ENCODE data around the gene TSC22D1. TPM values are rescaled to one million over a fixed set of nuclear protein-coding genes. Genes with fewer than 3 reads are reported as not detected.

The TSC22D1 gene
- total RNA-seq, 1 donor from 2014 or later = 181 TPM

- peaks cover 4% of the 10 kb centered on the region for H3K9me3 Mint-ChIP-seq
- H3K9ac ChIP-seq = peak overlapping the region; percentile 8
- H3K4me1 Mint-ChIP-seq = peaks cover 58% of the 10 kb centered on the region
- peaks cover 66% of the 10 kb centered on the region for H4K20me1 ChIP-seq (ENCODE audit: low read depth)
- no peaks in the 10 kb centered on the region for H3K9me3 ChIP-seq (ENCODE audit: low read depth)
- H3K27ac Mint-ChIP-seq = no peak overlapping the region
- H3K27ac ChIP-seq = no peak overlapping the region
- peaks cover 40% of the 10 kb centered on the region for H3F3A ChIP-seq (ENCODE audit: low read depth)
- H3K36me3 ChIP-seq = peaks cover 3% of the 10 kb centered on the region
- H3K27me3 Mint-ChIP-seq (ENCODE audit: insufficient read depth, low read depth) = no peaks in the 10 kb centered on the region
- no peak overlapping the region for H2AFZ ChIP-seq (replicated peaks)
- no peaks in the 10 kb centered on the region for H3K27me3 ChIP-seq
- peak overlapping the region; percentile 91 for H3K4me3 Mint-ChIP-seq
- TF ChIP-seq EZH2 (IDR thresholded peaks at IDR 0.05) (no peak), EZH2phosphoT487 (IDR thresholded peaks at IDR 0.05) (no peak)
- TF ChIP-seq, protein P1, sequence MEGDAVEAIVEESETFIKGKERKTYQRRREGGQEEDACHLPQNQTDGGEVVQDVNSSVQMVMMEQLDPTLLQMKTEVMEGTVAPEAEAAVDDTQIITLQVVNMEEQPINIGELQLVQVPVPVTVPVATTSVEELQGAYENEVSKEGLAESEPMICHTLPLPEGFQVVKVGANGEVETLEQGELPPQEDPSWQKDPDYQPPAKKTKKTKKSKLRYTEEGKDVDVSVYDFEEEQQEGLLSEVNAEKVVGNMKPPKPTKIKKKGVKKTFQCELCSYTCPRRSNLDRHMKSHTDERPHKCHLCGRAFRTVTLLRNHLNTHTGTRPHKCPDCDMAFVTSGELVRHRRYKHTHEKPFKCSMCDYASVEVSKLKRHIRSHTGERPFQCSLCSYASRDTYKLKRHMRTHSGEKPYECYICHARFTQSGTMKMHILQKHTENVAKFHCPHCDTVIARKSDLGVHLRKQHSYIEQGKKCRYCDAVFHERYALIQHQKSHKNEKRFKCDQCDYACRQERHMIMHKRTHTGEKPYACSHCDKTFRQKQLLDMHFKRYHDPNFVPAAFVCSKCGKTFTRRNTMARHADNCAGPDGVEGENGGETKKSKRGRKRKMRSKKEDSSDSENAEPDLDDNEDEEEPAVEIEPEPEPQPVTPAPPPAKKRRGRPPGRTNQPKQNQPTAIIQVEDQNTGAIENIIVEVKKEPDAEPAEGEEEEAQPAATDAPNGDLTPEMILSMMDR (IDR thresholded peaks at IDR 0.05) = no peak
- peak; percentile 15 for DNase-seq (ENCODE audit: low spot score)
- peak overlapping the region; percentile 96 for H3K4me2 ChIP-seq
- peaks cover 83% of the 10 kb centered on the region for H3K79me2 ChIP-seq (ENCODE audit: low read depth)
- peaks cover 53% of the 10 kb centered on the region for H3K4me1 ChIP-seq
- H3K36me3 Mint-ChIP-seq = peaks cover 24% of the 10 kb centered on the region
- H3K4me3 ChIP-seq = peak overlapping the region; percentile 94
Measured at GRCh38 chr13:44574466-44574855, 1.7 kb downstream of the TSC22D1 start.

DNA sequence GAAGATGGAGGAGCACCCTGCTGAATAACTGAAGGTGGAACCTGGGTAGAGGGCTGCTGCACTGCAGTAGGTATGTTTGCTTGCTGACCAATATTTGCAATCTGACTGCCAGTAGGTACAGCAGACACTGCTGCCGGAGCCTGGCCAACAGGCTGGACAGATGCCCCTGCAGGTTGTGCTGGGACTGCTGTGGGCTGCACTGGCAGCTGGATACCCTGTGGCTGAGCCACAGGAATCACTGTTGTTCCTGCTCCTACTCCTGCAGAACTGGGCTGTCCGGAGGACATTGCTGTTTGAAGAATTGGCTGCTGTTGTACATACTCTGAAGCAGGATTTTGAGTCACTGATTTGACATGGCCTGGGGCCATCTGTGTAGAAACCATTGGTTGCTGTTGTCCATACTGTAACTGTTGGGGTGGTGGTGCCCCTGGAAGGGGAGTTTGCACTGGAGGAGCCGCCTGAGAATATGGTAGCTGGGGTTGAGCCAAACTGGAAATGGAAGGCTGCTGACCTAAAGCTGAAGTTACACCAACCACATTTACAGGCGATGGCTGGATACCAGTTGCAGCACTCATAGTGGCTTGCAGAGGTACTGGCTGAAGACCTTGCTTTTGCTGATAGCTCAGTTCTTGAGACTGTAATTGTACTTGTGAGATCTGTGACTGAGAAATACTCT is 2.2 kb downstream of the TSC22D1 start:
- no peak overlapping the region for H2AFZ ChIP-seq (replicated peaks)
- H3K4me2 ChIP-seq = peak overlapping the region; percentile 96
- H3K9me3 ChIP-seq (ENCODE audit: low read depth) = no peaks in the 10 kb centered on the region
- peaks cover 27% of the 10 kb centered on the region for H3K36me3 Mint-ChIP-seq
- peaks cover 35% of the 10 kb centered on the region for H3F3A ChIP-seq (ENCODE audit: low read depth)
- peaks cover 55% of the 10 kb centered on the region for H3K4me1 Mint-ChIP-seq
- H3K9me3 Mint-ChIP-seq = peaks cover 7% of the 10 kb centered on the region
- no peak for TF ChIP-seq EZH2 (IDR thresholded peaks at IDR 0.05)
- TF ChIP-seq, protein P1 (IDR thresholded peaks at IDR 0.05) = peak; percentile 51
- H3K27me3 ChIP-seq = no peaks in the 10 kb centered on the region
- no peak overlapping the region for H3K9ac ChIP-seq
- H3K27me3 Mint-ChIP-seq (ENCODE audit: insufficient read depth, low read depth) = no peaks in the 10 kb centered on the region
- peaks cover 69% of the 10 kb centered on the region for H4K20me1 ChIP-seq (ENCODE audit: low read depth)
- H3K27ac Mint-ChIP-seq = no peak overlapping the region
- peaks cover 3% of the 10 kb centered on the region for H3K36me3 ChIP-seq
- H3K4me1 ChIP-seq = peaks cover 48% of the 10 kb centered on the region
- peak overlapping the region; percentile 91 for H3K4me3 Mint-ChIP-seq
- peaks cover 85% of the 10 kb centered on the region for H3K79me2 ChIP-seq (ENCODE audit: low read depth)
- H3K4me3 ChIP-seq = peak overlapping the region; percentile 94
- DNase-seq (ENCODE audit: low spot score) = peak; percentile 60
- H3K27ac ChIP-seq = no peak overlapping the region

DNA sequence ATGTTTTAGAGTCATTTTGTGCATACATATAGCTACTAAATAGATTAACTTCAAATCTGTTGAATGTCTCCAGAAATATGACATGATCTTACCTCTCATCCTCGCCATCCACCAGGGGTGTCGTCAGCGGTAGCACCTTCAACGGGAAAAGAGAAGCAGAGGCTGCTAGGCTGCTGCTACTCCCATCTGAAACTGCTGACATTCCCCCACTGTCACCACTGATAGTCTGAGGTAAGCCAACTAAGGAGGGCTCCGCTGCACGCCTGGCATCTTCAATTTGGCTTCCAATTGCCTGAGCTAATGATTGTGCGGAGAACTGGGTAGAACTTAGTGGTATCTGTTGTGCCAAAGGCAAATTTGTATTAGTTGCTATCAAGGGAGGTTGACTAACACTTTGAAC is 3.1 kb downstream of the TSC22D1 start:
- Histone ChIP-seq H3K9ac (no peak overlapping the region), H3K27ac (no peak overlapping the region), H3K4me2 (peak overlapping the region; percentile 96), H3K79me2 (ENCODE audit: low read depth) (peaks cover 89% of the 10 kb centered on the region), H3K9me3 (ENCODE audit: low read depth) (no peaks in the 10 kb centered on the region), H3F3A (ENCODE audit: low read depth) (peaks cover 28% of the 10 kb centered on the region), H2AFZ (replicated peaks) (no peak overlapping the region), H3K4me1 (peaks cover 47% of the 10 kb centered on the region), H3K27me3 (no peaks in the 10 kb centered on the region), H3K4me3 (peak overlapping the region; percentile 94), H4K20me1 (ENCODE audit: low read depth) (peaks cover 78% of the 10 kb centered on the region), H3K36me3 (peaks cover 3% of the 10 kb centered on the region)
- peak overlapping the region; percentile 91 for H3K4me3 Mint-ChIP-seq
- H3K27ac Mint-ChIP-seq = no peak overlapping the region
- DNase-seq (ENCODE audit: low spot score) = peak; percentile 60
- no peaks in the 10 kb centered on the region for H3K27me3 Mint-ChIP-seq (ENCODE audit: insufficient read depth, low read depth)
- no peak for TF ChIP-seq EZH2 (IDR thresholded peaks at IDR 0.05)
- no peak for TF ChIP-seq EZH2phosphoT487 (IDR thresholded peaks at IDR 0.05)
- TF ChIP-seq, protein P1 (IDR thresholded peaks at IDR 0.05) = peak; percentile 24
- peaks cover 15% of the 10 kb centered on the region for H3K9me3 Mint-ChIP-seq
- H3K36me3 Mint-ChIP-seq = peaks cover 35% of the 10 kb centered on the region
- peaks cover 48% of the 10 kb centered on the region for H3K4me1 Mint-ChIP-seq

Measured in neural progenitor cell (in vitro differentiated cells).